Central memory CD4-positive, alpha-beta T cell (primary cell): ENCODE results near the gene VGLL1.

ENCODE experiments used
- DNase-seq: peaks from one replicate; pipeline ENCODE4 v3.0.0; 2022

VGLL1 gene

GRCh38 chrX:136555694-136556093 lies 23.7 kb downstream of the VGLL1 start:
- DNase-seq: no peak

- DNase-seq: no peak
Observed at GRCh38 chrX:136572030-136572429, 40.0 kb downstream of the VGLL1 start.

- DNase-seq: no peak
Observed at GRCh38 chrX:136574548-136574947, 42.5 kb downstream of the VGLL1 start.

- peak; percentile 68 for DNase-seq
Observed at GRCh38 chrX:136577552-136577951, 45.5 kb downstream of the VGLL1 start.

- no peak for DNase-seq
Observed at GRCh38 chrX:136580316-136580715, 48.3 kb downstream of the VGLL1 start.

- DNase-seq: no peak
Observed at GRCh38 chrX:136582624-136583023, 50.6 kb downstream of the VGLL1 start.

- DNase-seq: no peak
Observed at GRCh38 chrX:136584545-136584944, 52.5 kb downstream of the VGLL1 start.

- no peak for DNase-seq
Observed at GRCh38 chrX:136585262-136585661, 53.2 kb downstream of the VGLL1 start.

- DNase-seq: no peak
Observed at GRCh38 chrX:136585960-136586359, 53.9 kb downstream of the VGLL1 start.

GRCh38 chrX:136586386-136586785 lies 54.4 kb downstream of the VGLL1 start:
- DNase-seq: peak; percentile 80

GRCh38 chrX:136587532-136587931 lies 55.5 kb downstream of the VGLL1 start:
- no peak for DNase-seq

- DNase-seq: peak; percentile 34
Observed at GRCh38 chrX:136588036-136588435, 56.0 kb downstream of the VGLL1 start.

GRCh38 chrX:136589966-136590365 lies 58.0 kb downstream of the VGLL1 start:
- DNase-seq: no peak

- DNase-seq: no peak
Observed at GRCh38 chrX:136597356-136597755, 65.3 kb downstream of the VGLL1 start.

GRCh38 chrX:136597954-136598353 lies 65.9 kb downstream of the VGLL1 start:
- no peak for DNase-seq

- DNase-seq: peak; percentile 46
Observed at GRCh38 chrX:136598631-136599030, 66.6 kb downstream of the VGLL1 start.

GRCh38 chrX:136600059-136600458 lies 68.0 kb downstream of the VGLL1 start:
- DNase-seq: no peak
